GM19467 (cell line): Measurements from ENCODE around the gene TRIM7.

Source experiments
- ATAC-seq: cut with Tn5 transposase; IDR thresholded peaks from one replicate; pipeline ENCODE4 v1.9.1; 2021; ENCODE audit warnings: mild to moderate bottlenecking, moderate library complexity; ENCODE audit not compliant: unreplicated experiment

The TRIM7 gene

GRCh38 chr5:181233088-181233800 is 28.2 kb upstream of the TRIM7 start:
- ATAC-seq, result no peak

- no peak for ATAC-seq
Measured at GRCh38 chr5:181232593-181232992, 27.6 kb upstream of the TRIM7 start.

GRCh38 chr5:181231432-181231831 is 26.4 kb upstream of the TRIM7 start:
- no peak for ATAC-seq

- no peak for ATAC-seq
Measured at GRCh38 chr5:181230551-181230950, 25.6 kb upstream of the TRIM7 start.

GRCh38 chr5:181229996-181230395 is 25.0 kb upstream of the TRIM7 start:
- no peak for ATAC-seq

GRCh38 chr5:181224390-181225229 is 19.6 kb upstream of the TRIM7 start:
- no peak for ATAC-seq

- peak; percentile 0 for ATAC-seq
Measured at GRCh38 chr5:181223729-181224389, 18.9 kb upstream of the TRIM7 start.

GRCh38 chr5:181223058-181223728 is 18.2 kb upstream of the TRIM7 start, which contains the start of gene TRIM41:
TRIM41 (plus strand) TSS chr5:181223281; CDS start chr5:181224000, 719 bp downstream.
- ATAC-seq, result peak; percentile 62

- ATAC-seq, result no peak
Measured at GRCh38 chr5:181222630-181223057, 17.6 kb upstream of the TRIM7 start.

GRCh38 chr5:181221792-181222629 is 17.0 kb upstream of the TRIM7 start:
- ATAC-seq, result peak; percentile 23

- no peak for ATAC-seq
Measured at GRCh38 chr5:181221105-181221791, 16.3 kb upstream of the TRIM7 start.

GRCh38 chr5:181220178-181220515 is 15.2 kb upstream of the TRIM7 start:
- ATAC-seq, result no peak

- ATAC-seq, result no peak
Measured at GRCh38 chr5:181219262-181220177, 14.5 kb upstream of the TRIM7 start.

- no peak for ATAC-seq
Measured at GRCh38 chr5:181218795-181219124, 13.8 kb upstream of the TRIM7 start.

- ATAC-seq, result peak; percentile 14
Measured at GRCh38 chr5:181217803-181218062, 12.7 kb upstream of the TRIM7 start.

GRCh38 chr5:181217111-181217802 is 12.3 kb upstream of the TRIM7 start:
- peak; percentile 13 for ATAC-seq

GRCh38 chr5:181215997-181216989 is 11.3 kb upstream of the TRIM7 start:
- ATAC-seq, result no peak
